Mesothelial cell of epicardium (in vitro differentiated cells): ENCODE results near the gene UBE2D2. TPM values are rescaled to one million over a fixed set of nuclear protein-coding genes. Genes with fewer than 3 reads are reported as not detected.
A peak's percentile ranks its signal among the peaks of the same experiment; 100 is the strongest.
"Not testable (repeated sequence)": the region's sequence is repeated elsewhere in the genome, so short reads cannot be mapped to it uniquely, and the experiment has no call there.

Source experiments
- DNase-seq, 2 experiments: peaks; one replicate each; pipeline ENCODE4 v3.0.0; 2021; ENCODE audit warnings: low spot score in 2 of 2; ENCODE audit not compliant: unreplicated experiment in 2 of 2
- H3K27ac Mint-ChIP-seq: 2 replicates; pipeline ENCODE4 v1.8.0; 2021; ENCODE audit warnings: mixed read lengths
- H3K27me3 Mint-ChIP-seq: 2 replicates; pipeline ENCODE4 v1.8.0; 2021; ENCODE audit warnings: low read depth, mixed read lengths
- H3K36me3 Mint-ChIP-seq: 2 replicates; pipeline ENCODE4 v1.8.0; 2021; ENCODE audit warnings: mixed read lengths
- H3K4me1 Mint-ChIP-seq: 2 replicates; pipeline ENCODE4 v1.8.0; 2021; ENCODE audit warnings: mixed read lengths
- H3K4me3 Mint-ChIP-seq: 2 replicates; pipeline ENCODE4 v1.8.0; 2021; ENCODE audit warnings: mild to moderate bottlenecking, moderate library complexity, mixed read lengths
- H3K9me3 Mint-ChIP-seq: 2 replicates; pipeline ENCODE4 v1.8.0; 2021; ENCODE audit warnings: mixed read lengths
- total RNA-seq: library from RNA; stranded (reverse); gene quantifications from 3 replicates; pipeline ENCODE4 v1.2.1, GENCODE V29; 2021
- TF ChIP-seq, protein P1 (sequence below): fragments of 200-600 bp; sonication (generic); IDR thresholded peaks from one replicate; pipeline ENCODE4 v1.5.0; 2021; ENCODE audit warnings: antibody characterized with exemption; ENCODE audit not compliant: unreplicated experiment

UBE2D2 gene
- total RNA-seq, 1 donor from 2014 or later, result 119 TPM

DNA sequence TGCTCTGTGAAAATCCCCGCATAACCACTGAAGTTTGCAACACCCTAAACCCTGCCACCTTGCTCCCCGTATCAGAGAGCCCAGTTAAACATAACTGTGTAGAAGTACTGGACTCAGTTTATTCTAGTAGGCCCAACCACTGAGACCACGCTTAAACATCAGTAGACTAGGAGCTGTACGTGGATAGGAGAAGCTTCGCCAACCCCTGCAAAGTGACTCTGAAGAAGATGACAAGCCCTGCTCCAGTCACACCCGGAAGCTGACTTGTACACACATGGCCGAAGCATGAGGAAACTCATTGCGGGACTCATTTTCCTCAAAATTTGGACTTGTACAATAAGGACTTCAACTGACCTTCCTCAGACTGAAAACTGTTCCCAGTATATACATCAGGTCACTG, 32.4 kb upstream of the UBE2D2 start:
- peaks cover 12% of the 10 kb centered on the region for H3K4me1 Mint-ChIP-seq
- not testable (repeated sequence) for H3K27ac Mint-ChIP-seq, H3K27me3 Mint-ChIP-seq, DNase-seq, H3K4me3 Mint-ChIP-seq, H3K36me3 Mint-ChIP-seq
- H3K9me3 Mint-ChIP-seq, result peaks cover 12% of the 10 kb centered on the region

DNA sequence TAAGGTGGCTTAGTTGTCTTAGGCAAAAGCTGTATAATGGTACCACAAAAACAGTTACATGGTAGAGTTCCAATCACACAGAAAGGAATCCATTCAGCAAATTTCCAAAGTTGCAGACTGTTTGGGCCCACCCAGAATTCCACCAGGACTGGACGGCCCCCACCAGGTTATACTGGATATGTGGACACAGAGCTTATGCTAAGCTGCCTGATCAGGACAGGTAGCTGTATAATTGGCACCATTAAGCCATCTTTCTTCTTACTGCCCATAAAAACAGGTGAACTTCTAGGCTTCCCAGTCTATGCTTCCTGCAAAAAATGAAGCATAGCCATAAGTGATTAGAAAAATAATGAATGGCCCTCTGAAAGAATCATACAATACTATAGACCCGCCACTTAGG, 31.1 kb upstream of the UBE2D2 start:
- H3K4me1 Mint-ChIP-seq, result peaks cover 12% of the 10 kb centered on the region
- H3K27ac Mint-ChIP-seq, H3K27me3 Mint-ChIP-seq, H3K36me3 Mint-ChIP-seq, H3K4me3 Mint-ChIP-seq, DNase-seq: not testable (repeated sequence)
- peaks cover 12% of the 10 kb centered on the region for H3K9me3 Mint-ChIP-seq

DNA sequence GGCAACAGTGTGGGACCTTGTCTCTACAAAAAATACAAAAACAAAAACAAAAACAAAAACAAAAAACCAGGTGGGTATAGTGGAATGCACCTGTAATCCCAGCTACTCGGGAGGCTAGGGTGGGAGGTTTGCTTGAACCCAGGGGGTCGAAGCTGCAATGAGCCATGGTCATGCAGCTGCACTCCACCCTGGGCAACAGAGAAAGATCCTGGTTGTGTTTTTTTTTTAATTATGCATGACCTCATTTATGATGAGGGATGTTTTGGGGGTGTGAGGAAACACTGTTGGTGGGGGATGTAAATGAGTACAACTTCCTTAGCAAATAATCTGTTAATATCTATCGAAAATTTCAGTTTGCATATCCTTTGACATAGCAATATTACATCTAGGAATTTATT, 29.4 kb upstream of the UBE2D2 start:
- Mint-ChIP-seq H3K27me3 (no peaks in the 10 kb centered on the region), H3K27ac (no peak overlapping the region), H3K36me3 (no peaks in the 10 kb centered on the region), H3K4me1 (peaks cover 7% of the 10 kb centered on the region), H3K9me3 (peaks cover 12% of the 10 kb centered on the region), H3K4me3 (no peak overlapping the region)
- no peak for DNase-seq
- TF ChIP-seq, protein P1, sequence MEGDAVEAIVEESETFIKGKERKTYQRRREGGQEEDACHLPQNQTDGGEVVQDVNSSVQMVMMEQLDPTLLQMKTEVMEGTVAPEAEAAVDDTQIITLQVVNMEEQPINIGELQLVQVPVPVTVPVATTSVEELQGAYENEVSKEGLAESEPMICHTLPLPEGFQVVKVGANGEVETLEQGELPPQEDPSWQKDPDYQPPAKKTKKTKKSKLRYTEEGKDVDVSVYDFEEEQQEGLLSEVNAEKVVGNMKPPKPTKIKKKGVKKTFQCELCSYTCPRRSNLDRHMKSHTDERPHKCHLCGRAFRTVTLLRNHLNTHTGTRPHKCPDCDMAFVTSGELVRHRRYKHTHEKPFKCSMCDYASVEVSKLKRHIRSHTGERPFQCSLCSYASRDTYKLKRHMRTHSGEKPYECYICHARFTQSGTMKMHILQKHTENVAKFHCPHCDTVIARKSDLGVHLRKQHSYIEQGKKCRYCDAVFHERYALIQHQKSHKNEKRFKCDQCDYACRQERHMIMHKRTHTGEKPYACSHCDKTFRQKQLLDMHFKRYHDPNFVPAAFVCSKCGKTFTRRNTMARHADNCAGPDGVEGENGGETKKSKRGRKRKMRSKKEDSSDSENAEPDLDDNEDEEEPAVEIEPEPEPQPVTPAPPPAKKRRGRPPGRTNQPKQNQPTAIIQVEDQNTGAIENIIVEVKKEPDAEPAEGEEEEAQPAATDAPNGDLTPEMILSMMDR, result no peak

DNA sequence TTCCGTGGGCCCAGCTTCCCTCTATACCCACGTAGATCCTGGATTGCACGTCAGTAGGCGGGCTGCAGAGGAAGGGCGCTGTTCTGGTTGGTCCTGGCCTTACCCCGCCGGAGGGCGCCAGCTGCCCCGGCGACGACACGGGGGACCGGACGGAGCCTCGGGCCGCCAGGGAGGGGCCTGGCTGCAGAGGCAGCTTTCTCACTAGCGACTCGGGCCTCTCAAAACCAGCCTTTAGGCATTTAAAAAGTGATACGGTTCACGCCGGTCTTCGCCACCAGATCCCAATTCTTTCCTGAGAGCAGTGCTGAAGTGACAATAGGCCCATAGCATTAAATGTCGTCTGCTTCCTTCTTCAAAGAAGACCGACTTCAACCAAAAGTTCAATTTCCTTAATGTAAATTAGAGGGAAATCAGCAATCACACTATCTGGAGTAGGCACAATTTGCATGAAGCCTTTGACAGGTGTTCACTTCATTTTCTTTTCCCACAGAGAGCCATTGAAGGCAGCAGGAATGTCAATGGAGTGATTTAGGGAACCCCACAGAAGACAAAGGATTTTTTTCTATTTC, 17.6 kb upstream of the UBE2D2 start:
- DNase-seq, result peak in 1 of 2 experiments; percentile 46
- TF ChIP-seq, protein P1, result no peak
- peaks cover 3% of the 10 kb centered on the region for H3K9me3 Mint-ChIP-seq
- H3K4me3 Mint-ChIP-seq, result peak overlapping the region; percentile 30
- H3K27me3 Mint-ChIP-seq, result no peaks in the 10 kb centered on the region
- no peaks in the 10 kb centered on the region for H3K36me3 Mint-ChIP-seq
- no peak overlapping the region for H3K27ac Mint-ChIP-seq
- peaks cover 4% of the 10 kb centered on the region for H3K4me1 Mint-ChIP-seq

DNA sequence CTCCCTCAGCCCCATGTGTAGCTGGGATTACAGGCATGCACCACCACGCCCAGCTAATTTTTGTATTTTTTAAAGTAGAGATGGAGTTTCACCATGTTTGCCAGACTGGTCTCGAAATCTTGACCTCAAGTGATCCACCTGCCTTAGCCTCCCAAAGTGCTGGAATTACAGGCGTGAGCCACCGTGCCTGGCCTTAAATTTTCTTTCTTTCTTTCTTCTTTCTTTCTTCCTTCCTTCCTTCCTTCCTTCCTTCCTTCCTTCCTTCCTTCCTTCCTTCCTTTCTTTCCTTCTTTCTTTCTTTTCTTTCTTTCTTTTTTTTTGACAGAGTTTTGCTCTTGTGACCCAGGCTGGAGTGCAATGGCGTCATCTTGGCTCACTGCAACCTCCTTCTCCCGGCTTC, 14.5 kb upstream of the UBE2D2 start:
- not testable (repeated sequence) for H3K4me3 Mint-ChIP-seq, H3K36me3 Mint-ChIP-seq, H3K9me3 Mint-ChIP-seq, H3K27me3 Mint-ChIP-seq, H3K4me1 Mint-ChIP-seq, H3K27ac Mint-ChIP-seq, DNase-seq

DNA sequence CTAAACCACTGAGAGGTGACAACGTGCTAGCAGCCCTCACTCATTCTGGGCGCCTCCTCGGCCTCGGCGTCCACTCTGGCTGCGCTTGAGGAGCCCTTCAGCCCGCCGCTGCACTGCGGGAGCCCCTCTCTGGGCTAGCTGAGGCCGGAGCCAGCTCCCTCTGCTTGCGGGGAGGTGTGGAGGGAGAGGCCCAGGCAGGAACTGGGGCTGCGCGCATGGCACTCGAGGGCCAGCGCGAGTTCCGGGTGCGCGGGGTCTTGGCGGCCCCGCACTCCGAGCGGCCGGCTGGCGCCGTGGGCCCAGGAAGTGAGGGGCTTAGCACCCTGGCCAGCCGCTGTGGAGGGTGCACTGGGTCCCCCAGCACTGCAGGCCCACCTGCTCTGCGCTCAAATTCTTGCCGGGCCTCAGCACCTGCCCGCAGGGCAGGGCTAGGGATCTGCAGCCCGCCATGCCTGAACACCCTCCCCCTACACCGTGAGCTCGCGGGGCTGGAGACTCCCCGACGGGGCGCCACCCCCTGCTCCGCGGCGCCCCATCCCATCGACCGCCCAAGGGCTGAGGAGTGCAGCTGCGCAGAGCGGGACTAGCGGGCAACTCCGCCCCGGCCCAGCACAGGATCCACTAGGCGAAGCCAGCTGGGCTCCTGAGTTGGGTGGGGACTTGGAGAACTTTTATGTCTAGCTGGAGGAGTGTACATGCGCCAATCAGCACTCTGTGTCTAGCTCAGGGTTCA, 11.8 kb upstream of the UBE2D2 start:
- Mint-ChIP-seq H3K27ac (no peak overlapping the region), H3K4me3 (no peak overlapping the region), H3K9me3 (peaks cover 5% of the 10 kb centered on the region), H3K4me1 (peaks cover 2% of the 10 kb centered on the region), H3K36me3 (no peaks in the 10 kb centered on the region), H3K27me3 (no peaks in the 10 kb centered on the region)
- TF ChIP-seq, protein P1, result no peak
- no peak for DNase-seq

DNA sequence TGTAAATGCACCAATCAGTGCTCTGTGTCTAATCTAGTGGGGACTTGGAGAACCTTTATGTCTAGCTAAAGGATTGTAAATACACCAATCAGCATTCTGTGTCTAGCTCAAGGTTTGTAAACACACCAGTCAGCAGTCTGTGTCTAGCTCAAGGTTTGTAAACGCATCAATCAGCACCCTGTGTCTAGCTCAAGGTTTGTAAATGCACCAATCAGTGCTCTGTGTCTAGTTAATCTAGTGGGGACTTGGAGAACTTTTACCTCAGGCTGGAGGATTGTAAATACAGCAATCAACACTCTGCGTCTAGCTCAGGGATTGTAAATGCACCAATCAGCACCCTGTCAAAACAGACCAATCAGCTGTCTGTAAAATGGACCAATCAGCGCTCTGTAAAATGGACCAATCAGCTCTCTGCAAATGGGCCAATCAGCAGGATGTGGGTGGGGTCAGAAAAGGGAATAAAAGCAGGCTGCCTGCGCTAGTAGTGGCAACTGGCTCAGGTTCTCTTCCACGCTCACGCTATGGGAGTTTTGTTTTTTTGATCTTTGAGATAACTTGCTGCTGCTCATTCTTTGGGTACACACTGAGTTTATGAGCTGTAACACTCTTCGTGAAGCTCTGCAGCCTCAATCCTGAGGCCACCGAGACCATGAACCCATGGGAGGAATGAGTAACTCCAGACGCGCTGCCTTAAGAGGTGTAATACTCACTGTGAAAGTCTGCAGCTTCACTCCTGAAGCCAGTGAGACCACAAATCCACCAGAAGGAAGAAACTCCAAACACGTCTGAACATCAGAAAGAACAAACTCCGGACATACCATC, 10.9 kb upstream of the UBE2D2 start:
- not testable (repeated sequence) for H3K27me3 Mint-ChIP-seq, H3K4me3 Mint-ChIP-seq, H3K4me1 Mint-ChIP-seq, H3K27ac Mint-ChIP-seq, DNase-seq, H3K36me3 Mint-ChIP-seq, H3K9me3 Mint-ChIP-seq
